RWPE1 (cell line): ENCODE data around the gene SALL2.

Source experiments
- CTCF ChIA-PET: fragments of 350-600 bp; sonication (Branson Sonifier 250); formaldehyde crosslinking; extraction: SDS; loops from one replicate; lab custom pipeline; 2021; lab: Yijun Ruan, JAX
- POLR2A ChIA-PET: fragments of 400-600 bp; formaldehyde crosslinking; extraction: SDS; loops from one replicate; lab custom pipeline; 2020; ENCODE audit warnings: antibody characterized with exemption; ENCODE audit not compliant: low non-redundant PET; lab: Yijun Ruan, JAX
- DNase-seq: peaks from one replicate; pipeline ENCODE4 v3.0.0; 2012; ENCODE audit warnings: low spot score
- H3K27ac ChIP-seq: fragments of 450-650 bp; 2 replicates; pipeline ENCODE4 v1.5.1; 2017
- CTCF ChIP-seq: fragments of 450-650 bp; conservative IDR thresholded peaks from 2 replicates; pipeline ENCODE4 v1.5.1; 2017; ENCODE audit warnings: low read depth, mild to moderate bottlenecking

SALL2 gene

DNA sequence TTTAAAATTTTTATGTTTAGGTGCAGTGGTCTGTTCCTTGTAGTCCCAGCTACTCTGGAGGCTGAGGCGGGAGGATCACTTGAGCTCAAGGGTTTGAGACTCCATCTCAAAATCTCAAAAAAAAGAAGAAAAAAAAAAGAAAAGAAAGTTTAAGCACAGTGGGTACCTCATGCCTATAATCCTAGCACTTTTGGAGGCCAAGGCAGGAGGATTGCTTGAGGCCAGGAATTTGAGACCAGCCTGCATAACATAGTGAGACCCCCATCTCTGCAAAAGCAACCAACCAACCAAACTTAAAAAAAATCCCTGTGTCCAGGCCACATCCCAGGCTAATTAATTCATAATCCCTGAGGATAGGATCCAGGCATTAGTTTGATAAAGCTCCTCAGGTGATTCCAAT, 3.4 kb upstream of the SALL2 start:
- TF ChIP-seq CTCF, result no peak
- CTCF ChIA-PET, result no interaction called here
- POLR2A ChIA-PET, result no interaction called here
- no peak overlapping the region for H3K27ac ChIP-seq
- DNase-seq, result no peak

DNA sequence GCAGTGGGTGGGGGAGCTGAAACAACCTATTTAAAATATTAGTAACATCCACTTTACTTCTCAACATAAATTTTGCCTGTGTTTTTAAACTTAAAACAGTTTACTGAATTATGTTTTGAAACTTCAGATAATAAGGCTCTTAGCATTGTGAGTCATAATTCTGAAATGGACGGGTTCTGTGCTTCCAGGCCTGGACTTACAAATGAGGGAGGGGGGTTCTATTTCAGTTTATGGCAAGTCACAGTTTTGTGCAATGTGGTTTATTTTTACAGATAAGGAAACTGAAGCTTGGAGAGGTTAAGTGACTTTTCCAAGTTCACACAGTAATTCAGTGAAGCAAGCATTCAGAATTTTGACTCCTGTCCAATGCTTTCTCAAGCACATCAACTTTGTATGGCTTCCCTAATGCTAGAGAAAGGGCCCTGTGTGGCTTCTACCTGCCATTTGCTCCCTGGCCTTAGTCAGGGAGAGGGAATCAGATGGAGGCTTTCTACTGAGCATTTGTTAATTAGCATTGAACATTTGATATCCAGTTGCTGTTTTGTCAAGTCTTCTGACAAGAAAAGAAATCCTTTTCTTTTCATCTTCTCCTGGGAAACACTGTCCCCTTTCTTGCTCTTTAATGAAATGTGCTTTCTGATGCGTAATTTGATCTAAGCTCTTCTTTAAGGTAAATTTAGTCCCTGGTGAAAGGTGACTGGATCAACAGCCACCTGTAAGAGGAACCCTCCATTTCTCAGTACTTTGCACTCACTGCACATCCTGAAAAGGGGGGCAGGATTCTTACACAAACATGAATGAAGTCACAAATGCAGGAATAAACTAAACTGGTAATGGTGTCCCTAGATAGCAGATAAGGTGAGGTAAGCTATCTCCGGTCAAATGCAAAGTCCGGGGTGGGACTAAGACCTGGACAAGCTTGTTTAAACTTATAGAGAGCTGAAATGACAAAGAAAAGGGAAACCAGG, 2.5 kb upstream of the SALL2 start:
- POLR2A ChIA-PET, result no interaction called here
- CTCF ChIA-PET, result no interaction called here
- DNase-seq, result no peak
- no peak overlapping the region for H3K27ac ChIP-seq
- no peak for TF ChIP-seq CTCF

DNA sequence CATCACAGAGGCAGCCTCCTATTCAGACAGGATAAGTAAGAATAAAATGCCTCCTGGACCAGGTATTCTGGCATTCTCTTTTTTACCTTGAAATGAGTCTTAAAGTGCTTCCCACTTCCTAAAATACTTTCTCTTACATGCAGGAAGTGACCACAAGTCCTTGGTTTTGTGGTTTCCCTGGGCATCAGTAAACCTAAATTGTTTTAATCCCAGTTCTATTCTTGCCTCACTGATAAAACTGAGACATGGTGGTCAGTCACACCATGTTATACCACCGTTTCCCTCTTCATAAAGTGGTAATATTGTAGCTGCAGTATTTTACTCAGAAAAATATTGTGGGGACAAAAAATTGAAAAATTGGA, 1.2 kb upstream of the SALL2 start:
- POLR2A ChIA-PET, result no interaction called here
- no peak for DNase-seq
- CTCF ChIA-PET, result no interaction called here
- TF ChIP-seq CTCF, result no peak
- H3K27ac ChIP-seq, result no peak overlapping the region

GRCh38 chr14:21526672-21527317, 649 bp upstream of the SALL2 start:
- no peak for TF ChIP-seq CTCF
- POLR2A ChIA-PET, result interaction anchor here (0.8 kb wide), 1 partner anchor 16 kb away, joined by 3 read pairs; the partner anchor contains the start of gene METTL3
- CTCF ChIA-PET, result interaction anchor here (0.9 kb wide), 1 partner anchor 16 kb away, joined by 4 read pairs; the partner anchor contains the start of gene METTL3
- H3K27ac ChIP-seq, result no peak overlapping the region
- no peak for DNase-seq

GRCh38 chr14:21525571-21525961, 580 bp downstream of the SALL2 start:
- ChIA-PET POLR2A (no interaction called here), CTCF (interaction anchor here (0.6 kb wide), 1 partner anchor 60 kb away, joined by 5 read pairs; no protein-coding TSS in a partner anchor)
- DNase-seq, result no peak
- H3K27ac ChIP-seq, result no peak overlapping the region
- TF ChIP-seq CTCF, result no peak

DNA sequence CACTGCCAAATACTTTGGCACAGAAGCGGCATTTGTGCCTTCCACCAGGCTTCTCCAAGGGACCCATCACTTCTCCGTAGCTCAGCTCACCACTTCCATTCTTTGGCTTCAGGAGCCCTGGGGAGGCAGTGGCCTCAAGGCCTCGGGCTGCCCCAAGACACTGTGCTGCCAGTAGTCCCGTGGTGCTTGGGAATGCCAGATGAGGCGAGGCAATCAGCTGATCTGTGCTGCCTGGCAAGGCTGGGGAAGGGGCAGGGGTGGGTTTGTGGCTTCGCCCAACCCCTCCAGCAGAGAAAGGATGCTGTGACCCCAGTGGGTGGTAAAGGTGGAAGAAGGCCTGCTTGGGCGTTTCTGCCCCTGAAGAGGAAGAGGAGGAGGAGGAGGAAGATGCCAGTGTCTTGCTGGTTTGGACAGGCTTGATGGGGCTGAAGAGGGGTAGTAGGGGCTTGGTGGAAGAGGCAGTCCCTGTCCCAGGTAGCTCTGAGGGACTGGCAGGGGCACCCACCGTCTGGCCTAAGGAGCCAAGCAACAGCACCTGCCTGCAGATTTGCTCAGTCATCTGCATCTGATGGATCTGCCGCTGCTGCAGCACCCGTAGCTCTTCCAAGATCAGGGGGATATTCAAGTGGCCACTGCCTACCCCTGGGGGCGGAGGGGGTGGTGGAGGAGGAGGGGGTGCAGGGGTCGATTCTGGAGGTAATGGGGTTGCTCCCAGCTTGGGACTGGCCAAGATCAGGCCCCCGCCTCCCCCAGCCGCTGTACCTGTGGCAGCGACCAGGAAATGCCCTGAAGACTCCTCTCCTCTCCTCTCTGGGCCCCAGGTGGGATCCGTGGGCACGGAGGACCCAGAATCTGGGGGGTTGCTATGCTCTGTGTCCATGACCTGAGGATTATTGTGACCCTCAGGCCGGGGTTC, 1.3 kb downstream of the SALL2 start:
- DNase-seq, result no peak
- H3K27ac ChIP-seq, result no peak overlapping the region
- no peak for TF ChIP-seq CTCF
- POLR2A ChIA-PET, result no interaction called here
- CTCF ChIA-PET, result no interaction called here
